ENCODE data around the gene IL17RE. TPM values are rescaled to one million over a fixed set of nuclear protein-coding genes. Genes with fewer than 3 reads are reported as not detected.
A peak's percentile ranks its signal among the peaks of the same experiment; 100 is the strongest.

The IL17RE gene
- total RNA-seq, 1 donor = 0.72 TPM

DNA sequence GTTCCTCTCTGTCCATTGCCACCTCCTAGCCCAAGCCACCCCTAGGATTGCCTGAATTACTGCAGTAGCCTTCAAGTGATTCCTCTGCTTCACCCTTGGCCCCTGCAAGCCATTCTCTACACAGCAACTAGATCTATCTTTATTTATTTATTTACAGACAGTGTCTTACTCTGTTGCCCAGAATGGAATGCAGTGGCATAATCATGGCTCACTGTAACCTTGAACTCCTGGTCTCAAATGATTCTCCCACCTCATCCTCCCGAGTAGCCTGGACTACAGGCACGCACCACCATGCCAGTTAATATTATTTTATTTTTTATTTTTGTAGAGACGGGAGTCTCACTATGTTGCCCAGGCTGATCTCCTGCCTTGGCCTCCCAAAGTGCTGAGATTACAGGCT lies 14.1 kb upstream of the IL17RE start:
- no peaks in the 10 kb centered on the region for H3K9me3 ChIP-seq (ENCODE audit: low read depth, low read length)
- no peak overlapping the region for H2AFZ ChIP-seq (ENCODE audit: low read length)
- H3K36me3 ChIP-seq (ENCODE audit: insufficient read depth, low read length) = peaks cover 12% of the 10 kb centered on the region
- TF ChIP-seq, protein P1, sequence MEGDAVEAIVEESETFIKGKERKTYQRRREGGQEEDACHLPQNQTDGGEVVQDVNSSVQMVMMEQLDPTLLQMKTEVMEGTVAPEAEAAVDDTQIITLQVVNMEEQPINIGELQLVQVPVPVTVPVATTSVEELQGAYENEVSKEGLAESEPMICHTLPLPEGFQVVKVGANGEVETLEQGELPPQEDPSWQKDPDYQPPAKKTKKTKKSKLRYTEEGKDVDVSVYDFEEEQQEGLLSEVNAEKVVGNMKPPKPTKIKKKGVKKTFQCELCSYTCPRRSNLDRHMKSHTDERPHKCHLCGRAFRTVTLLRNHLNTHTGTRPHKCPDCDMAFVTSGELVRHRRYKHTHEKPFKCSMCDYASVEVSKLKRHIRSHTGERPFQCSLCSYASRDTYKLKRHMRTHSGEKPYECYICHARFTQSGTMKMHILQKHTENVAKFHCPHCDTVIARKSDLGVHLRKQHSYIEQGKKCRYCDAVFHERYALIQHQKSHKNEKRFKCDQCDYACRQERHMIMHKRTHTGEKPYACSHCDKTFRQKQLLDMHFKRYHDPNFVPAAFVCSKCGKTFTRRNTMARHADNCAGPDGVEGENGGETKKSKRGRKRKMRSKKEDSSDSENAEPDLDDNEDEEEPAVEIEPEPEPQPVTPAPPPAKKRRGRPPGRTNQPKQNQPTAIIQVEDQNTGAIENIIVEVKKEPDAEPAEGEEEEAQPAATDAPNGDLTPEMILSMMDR (IDR thresholded peaks at IDR 0.05; ENCODE audit: extremely low read depth, low read depth, low read length) = no peak
- H3K27ac ChIP-seq (ENCODE audit: low read depth, low read length) = no peak overlapping the region
- H3K4me3 ChIP-seq (ENCODE audit: insufficient read depth, low read length) = no peak overlapping the region
- no peaks in the 10 kb centered on the region for H3K27me3 ChIP-seq (ENCODE audit: insufficient read depth, low read length)
- H4K20me1 ChIP-seq (ENCODE audit: insufficient read depth, low read length) = peaks cover 2% of the 10 kb centered on the region
- peaks cover 25% of the 10 kb centered on the region for H3K4me1 ChIP-seq (ENCODE audit: insufficient read depth, low read length)
- no peak for DNase-seq (ENCODE audit: insufficient read length, low spot score, missing footprints)
- H3K4me2 ChIP-seq (ENCODE audit: insufficient read depth, low read length) = no peak overlapping the region
- peaks cover 26% of the 10 kb centered on the region for H3K79me2 ChIP-seq (ENCODE audit: insufficient read depth, low read length)

DNA sequence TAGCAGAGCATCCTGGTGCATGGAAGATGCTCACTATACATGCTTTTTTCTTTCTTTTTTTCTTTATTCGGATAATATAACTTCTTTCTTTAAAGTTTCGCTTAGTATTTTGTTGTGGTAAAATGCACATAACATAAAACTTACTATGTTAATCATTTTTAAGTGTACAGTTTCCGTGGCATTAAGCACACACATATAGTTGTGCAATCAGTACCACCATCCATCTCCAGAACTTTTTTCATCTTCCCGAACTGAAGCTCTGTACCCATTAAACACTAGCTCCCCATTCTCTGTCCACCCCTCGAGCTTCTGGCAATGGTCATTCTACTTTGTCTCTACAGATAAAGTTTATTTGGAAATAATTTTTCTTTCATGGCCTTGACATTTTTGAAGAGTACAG lies 13.2 kb upstream of the IL17RE start:
- Histone ChIP-seq H3K27me3 (ENCODE audit: insufficient read depth, low read length) (no peaks in the 10 kb centered on the region), H3K4me2 (ENCODE audit: insufficient read depth, low read length) (no peak overlapping the region), H3K9me3 (ENCODE audit: low read depth, low read length) (no peaks in the 10 kb centered on the region), H4K20me1 (ENCODE audit: insufficient read depth, low read length) (peaks cover 2% of the 10 kb centered on the region), H3K36me3 (ENCODE audit: insufficient read depth, low read length) (peaks cover 12% of the 10 kb centered on the region), H3K4me3 (ENCODE audit: insufficient read depth, low read length) (no peak overlapping the region), H3K4me1 (ENCODE audit: insufficient read depth, low read length) (peaks cover 26% of the 10 kb centered on the region), H2AFZ (ENCODE audit: low read length) (no peak overlapping the region), H3K27ac (ENCODE audit: low read depth, low read length) (no peak overlapping the region), H3K79me2 (ENCODE audit: insufficient read depth, low read length) (peaks cover 26% of the 10 kb centered on the region)
- no peak for DNase-seq (ENCODE audit: insufficient read length, low spot score, missing footprints)
- TF ChIP-seq, protein P1 (IDR thresholded peaks at IDR 0.05; ENCODE audit: extremely low read depth, low read depth, low read length) = no peak

DNA sequence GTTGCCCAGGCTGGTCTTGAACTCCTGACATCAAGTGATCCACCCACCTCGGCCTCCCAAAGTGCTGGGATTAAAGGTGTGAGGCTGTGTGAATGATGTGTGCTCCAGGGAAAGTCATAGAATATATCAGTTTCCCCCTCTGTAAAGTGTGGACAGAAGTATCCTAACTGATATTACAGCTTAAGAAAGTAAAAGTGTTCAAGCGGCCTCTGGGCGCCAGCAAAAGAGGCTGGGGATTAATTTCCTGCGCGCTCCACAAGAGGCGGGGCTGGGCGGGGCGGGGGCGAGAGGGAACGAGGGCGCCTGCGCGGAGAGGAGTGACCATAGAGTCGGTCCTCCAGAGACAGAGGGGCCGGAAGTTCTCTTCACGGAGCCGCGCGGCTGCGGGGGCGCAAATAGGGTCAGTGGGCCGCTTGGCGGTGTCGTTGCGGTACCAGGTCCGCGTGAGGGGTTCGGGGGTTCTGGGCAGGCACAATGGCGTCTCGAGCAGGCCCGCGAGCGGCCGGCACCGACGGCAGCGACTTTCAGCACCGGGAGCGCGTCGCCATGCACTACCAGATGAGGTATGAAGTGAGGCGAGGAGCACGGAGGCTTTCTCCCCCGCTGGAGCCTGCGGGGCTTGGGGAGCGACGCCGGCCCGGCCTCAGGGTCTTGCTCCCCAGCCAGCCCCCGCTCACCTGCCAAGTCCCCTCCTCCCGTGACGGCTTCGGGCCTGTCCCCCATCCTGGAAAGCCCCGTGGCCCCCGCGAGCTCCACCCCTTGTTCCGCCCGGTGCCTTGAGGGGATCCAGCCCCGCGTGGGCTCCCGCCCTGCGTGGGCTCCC lies 12.2 kb upstream of the IL17RE start, which contains the start of gene JAGN1:
TSS of gene JAGN1 (plus strand) at position 362 of the 823 bp plus-strand sequence. CDS start at position 475, 113 bp downstream.
- Histone ChIP-seq H3K27ac (ENCODE audit: low read depth, low read length) (peak within 1 kb of the TSS; percentile 91), H3K4me1 (ENCODE audit: insufficient read depth, low read length) (peaks cover 21% of the 10 kb centered on the region), H3K27me3 (ENCODE audit: insufficient read depth, low read length) (no peaks in the 10 kb centered on the region), H3K9me3 (ENCODE audit: low read depth, low read length) (no peaks in the 10 kb centered on the region), H4K20me1 (ENCODE audit: insufficient read depth, low read length) (peaks cover 2% of the 10 kb centered on the region), H3K4me3 (ENCODE audit: insufficient read depth, low read length) (peak within 1 kb of the TSS; percentile 92), H2AFZ (ENCODE audit: low read length) (peak within 1 kb of the TSS; percentile 97), H3K36me3 (ENCODE audit: insufficient read depth, low read length) (peaks cover 12% of the 10 kb centered on the region), H3K79me2 (ENCODE audit: insufficient read depth, low read length) (peaks cover 29% of the 10 kb centered on the region), H3K4me2 (ENCODE audit: insufficient read depth, low read length) (peak within 1 kb of the TSS; percentile 79)
- TF ChIP-seq, protein P1 (IDR thresholded peaks at IDR 0.05; ENCODE audit: extremely low read depth, low read depth, low read length) = no peak
- peak; percentile 95 for DNase-seq (ENCODE audit: insufficient read length, low spot score, missing footprints)

DNA sequence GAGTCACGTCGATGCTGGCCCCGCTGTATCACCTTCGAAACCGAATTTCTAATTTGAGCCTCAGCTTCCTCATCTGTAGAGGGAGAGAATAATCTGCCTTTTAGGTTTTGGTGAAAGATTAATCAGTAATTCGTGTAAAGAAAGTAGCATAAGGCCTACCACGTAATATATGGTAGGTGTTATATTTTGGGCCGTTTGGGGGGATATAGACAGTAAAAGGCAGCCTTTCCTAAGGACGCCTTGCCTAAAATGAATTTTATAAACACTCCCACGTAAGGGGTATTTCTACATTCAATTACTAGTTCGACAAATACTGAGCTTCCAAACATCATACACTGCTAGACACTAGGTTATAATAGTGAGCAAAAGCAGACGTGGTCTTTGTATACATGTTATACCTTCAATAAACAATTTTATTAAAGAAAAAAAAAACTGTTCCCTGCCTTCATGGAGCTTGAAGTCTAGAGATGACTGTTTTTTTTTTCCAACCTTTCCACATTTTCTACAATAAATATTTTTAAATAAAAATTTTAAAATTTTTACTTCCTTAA lies 11.5 kb upstream of the IL17RE start:
- no peaks in the 10 kb centered on the region for H3K9me3 ChIP-seq (ENCODE audit: low read depth, low read length)
- peaks cover 2% of the 10 kb centered on the region for H4K20me1 ChIP-seq (ENCODE audit: insufficient read depth, low read length)
- peaks cover 29% of the 10 kb centered on the region for H3K79me2 ChIP-seq (ENCODE audit: insufficient read depth, low read length)
- peaks cover 21% of the 10 kb centered on the region for H3K4me1 ChIP-seq (ENCODE audit: insufficient read depth, low read length)
- H2AFZ ChIP-seq (ENCODE audit: low read length) = peak overlapping the region; percentile 97
- peak; percentile 66 for DNase-seq (ENCODE audit: insufficient read length, low spot score, missing footprints)
- H3K27ac ChIP-seq (ENCODE audit: low read depth, low read length) = peak overlapping the region; percentile 91
- peak overlapping the region; percentile 92 for H3K4me3 ChIP-seq (ENCODE audit: insufficient read depth, low read length)
- TF ChIP-seq, protein P1 (IDR thresholded peaks at IDR 0.05; ENCODE audit: extremely low read depth, low read depth, low read length) = no peak
- H3K27me3 ChIP-seq (ENCODE audit: insufficient read depth, low read length) = no peaks in the 10 kb centered on the region
- peaks cover 12% of the 10 kb centered on the region for H3K36me3 ChIP-seq (ENCODE audit: insufficient read depth, low read length)
- H3K4me2 ChIP-seq (ENCODE audit: insufficient read depth, low read length) = peak overlapping the region; percentile 79
